GM10847 (cell line): ENCODE data around the gene RAD50.

Source experiments
- POLR2A ChIP-seq: IDR thresholded peaks from 2 replicates; pipeline ENCODE4 v1.6.1; 2011; ENCODE audit not compliant: insufficient read length; ENCODE audit errors: extremely low read depth

Gene RAD50

DNA sequence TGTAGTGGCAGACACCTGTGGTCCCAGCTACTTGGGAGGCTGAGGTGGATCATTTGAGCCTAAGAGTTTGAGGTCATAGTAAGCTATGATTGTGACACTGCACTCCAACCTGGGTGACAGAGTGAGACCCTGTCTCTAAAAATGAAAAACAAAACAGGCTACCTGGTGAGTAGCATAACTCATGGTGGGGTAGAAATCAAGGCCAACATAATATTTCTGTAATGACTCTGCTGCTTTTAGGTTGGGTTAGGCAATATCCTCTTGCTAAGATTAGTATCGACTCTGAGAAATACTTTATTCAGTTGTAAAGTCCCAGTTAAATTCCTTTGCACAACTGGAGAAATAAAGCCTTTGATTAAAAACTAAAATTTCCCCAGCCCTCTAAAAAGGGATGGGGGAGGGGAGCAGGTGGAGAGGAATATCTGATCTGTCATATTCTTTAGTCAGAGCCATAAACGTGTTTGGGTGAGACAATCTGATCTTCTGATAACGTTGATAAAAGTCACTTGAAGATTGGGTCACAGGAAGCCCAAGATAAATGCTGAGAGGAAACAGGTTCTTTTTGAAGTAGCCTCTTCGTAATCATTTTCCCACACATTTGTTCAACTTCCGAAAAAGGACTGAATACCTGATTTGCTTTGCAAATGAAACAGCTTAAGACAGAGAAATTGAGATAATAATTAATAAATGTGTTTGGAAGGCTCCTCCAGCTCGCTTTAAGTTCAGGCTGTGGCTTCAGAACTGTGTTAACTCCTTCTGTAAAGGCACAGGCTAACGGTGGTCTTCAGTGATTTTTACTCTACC lies 132.0 kb downstream of the RAD50 start:
- TF ChIP-seq POLR2A = no peak

DNA sequence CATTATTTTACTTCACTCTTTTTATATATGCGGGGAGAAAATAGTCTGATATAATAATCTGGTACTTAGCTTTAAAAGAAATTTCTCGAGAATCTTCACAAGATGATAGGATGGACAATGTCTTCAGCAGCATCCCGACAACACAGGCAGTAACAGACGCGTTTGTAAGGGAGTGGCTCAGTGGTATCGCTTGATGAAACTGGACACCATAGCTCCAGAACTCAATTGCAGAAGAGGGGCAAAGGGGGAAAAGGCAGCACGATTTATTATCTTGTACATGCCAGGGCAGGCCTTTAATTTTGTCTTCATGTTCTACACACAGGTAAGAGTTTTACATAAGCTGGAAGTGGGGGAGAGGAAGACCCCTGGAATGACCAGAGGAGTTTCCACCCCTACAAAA lies 132.7 kb downstream of the RAD50 start:
- TF ChIP-seq POLR2A = no peak

DNA sequence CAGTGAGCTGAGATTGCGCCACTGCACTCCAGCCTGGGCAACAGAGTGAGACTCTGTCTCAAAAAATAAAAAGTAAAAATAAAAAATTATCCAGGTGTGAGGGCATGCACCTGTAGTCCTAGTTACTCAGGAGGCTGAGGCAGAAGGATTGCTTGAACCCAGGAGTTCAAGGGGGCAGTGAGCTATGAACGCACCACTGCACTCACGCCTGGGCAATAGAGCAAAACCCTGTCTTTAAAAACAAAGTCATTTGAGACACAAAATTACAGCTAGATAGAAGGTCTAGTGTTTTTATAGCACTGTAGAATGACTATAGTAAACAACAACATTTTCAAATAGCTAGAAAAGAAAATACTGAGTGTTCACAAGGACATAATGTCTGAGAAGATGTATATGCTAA lies 133.4 kb downstream of the RAD50 start:
- TF ChIP-seq POLR2A = no peak

DNA sequence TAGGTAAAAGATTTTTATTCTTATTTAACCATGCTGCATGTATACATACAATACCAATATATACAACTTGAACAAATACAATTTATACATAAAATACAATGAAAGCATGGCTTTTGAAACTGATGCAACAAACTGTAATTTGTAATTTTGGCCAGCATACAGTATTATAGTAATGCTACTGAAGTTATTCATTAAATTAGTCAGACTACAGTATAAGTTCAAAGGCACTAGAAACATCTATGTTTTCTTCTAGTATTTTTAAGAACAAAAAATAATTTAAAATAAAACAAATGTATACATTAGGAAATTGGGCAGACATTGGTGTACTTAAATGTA lies 135.8 kb downstream of the RAD50 start:
- no peak for TF ChIP-seq POLR2A
